GM18511 (cell line): ENCODE measurements around the gene VPS4A.
"Not testable (repeated sequence)": the region's sequence is repeated elsewhere in the genome, so short reads cannot be mapped to it uniquely, and the experiment has no call there.

ENCODE experiments used
- ATAC-seq: cut with Tn5 transposase; IDR thresholded peaks from one replicate; pipeline ENCODE4 v1.9.1; 2021; ENCODE audit warnings: mild to moderate bottlenecking, moderate library complexity; ENCODE audit not compliant: unreplicated experiment

VPS4A gene

DNA sequence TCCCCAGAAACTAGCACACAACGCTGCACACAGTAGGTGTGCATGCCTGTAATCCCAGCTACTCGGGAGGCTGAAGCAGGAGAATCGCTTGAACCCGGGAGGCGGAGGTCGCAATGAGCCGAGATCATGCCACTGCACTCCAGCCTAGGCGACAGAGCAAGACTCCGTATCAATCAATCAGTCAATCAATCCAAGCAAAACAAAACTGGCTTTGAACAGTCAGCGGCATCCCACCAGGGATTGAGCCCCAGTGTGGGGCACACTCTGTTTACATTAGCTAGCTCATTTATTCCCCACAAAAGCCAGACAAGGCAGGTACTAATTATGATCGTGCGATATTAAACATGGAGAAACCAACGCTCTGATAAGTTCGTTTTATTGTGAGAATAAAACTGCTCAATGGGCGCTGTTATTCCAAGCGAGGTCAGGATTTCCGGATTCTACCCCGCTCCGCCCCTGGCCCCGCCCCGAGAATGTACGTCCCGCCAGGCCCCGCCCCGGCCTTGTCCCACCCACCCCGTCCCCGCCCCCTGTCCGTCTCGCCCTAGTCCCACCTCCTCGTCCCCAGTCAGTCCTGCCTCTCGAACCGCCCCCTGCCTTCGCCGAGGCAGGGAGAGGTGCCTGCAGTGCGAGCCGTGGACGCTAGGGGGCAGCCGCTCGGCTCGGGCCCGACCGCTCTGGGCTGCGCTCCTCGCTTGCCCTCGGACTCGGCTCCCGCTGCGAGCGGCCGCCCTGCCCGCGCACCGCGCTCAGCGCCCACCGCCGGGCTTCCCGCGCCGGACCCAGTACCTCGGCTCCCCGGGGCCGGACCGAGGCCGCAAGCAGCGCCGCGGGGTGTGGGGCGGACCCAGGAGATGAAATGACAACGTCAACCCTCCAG, at the start of gene VPS4A:
Gene VPS4A (plus strand): TSS at position 698 of the 880 bp plus-strand sequence. CDS start 162 bp downstream, at position 860.
- peak; percentile 92 for ATAC-seq

DNA sequence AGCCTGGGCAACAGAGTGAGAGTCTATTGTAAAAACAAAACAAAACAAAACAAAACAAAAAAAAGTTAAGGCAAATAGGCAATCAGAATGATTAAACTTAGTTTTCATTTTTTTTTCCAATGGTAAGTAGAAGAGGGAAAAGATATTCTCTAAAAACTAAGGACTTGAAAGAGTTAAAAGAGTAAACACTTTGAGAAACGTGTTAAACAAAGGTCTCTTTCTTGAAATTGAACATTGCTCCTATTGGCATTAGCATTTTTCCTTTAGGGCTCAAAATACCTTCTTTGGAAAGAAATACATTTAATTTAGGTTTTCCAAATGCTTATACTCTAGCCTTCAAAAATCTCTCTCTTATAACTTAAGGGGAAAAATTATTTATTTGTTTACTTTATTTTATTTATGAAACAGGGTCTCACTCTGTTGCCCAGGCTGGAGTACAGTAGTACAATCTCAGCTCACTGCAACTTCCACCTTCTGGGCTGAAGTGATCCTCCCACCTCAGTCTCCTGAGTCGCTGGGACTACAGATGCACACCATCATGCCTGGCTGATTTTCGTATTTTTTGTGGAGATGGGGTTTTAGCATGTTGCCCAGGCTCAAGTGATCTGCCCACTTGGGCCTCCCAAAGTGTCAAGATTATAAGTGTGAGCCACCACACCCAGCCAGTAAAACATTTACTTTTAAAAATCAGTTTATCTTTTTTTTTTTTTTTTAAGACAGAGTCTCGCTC, 44.7 kb upstream of the VPS4A start:
- no peak for ATAC-seq

DNA sequence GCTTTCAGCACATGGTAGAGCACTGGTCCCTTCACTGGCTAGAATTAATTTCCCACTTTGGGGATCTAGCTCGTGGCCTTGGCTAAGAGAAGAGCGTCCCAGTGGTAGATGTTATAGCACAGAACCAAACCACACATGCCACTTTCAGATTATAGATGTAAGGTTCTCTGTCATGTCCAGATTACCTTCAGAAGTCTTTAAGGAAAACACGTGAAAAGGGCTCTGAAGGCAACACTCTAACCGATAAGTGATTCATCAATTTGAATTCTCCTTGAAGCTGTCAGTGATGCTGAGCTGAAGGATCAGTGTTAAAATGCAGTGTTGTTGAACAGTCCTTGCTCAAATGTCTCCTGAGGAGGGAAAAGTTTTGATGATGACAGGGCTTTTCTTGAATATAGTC, 43.5 kb upstream of the VPS4A start:
- ATAC-seq: no peak

DNA sequence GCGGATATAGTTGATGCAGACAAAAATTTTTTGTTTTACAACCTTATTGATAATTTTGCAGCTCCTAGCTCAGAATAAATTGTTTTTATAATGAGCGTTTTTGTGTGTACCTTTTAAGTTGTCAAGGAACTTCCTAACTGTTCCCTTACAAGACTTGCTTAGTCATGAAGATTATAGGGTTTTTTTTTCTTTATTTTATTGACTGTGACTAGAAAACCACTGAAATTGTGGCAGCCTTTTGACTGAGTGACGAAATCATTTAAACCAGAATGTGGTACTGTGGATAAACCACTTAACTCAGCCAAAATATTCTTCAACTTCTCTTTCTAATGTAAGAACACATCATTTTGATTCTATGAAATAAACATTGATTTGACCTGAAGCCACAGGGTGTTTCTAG, 40.8 kb upstream of the VPS4A start:
- no peak for ATAC-seq

DNA sequence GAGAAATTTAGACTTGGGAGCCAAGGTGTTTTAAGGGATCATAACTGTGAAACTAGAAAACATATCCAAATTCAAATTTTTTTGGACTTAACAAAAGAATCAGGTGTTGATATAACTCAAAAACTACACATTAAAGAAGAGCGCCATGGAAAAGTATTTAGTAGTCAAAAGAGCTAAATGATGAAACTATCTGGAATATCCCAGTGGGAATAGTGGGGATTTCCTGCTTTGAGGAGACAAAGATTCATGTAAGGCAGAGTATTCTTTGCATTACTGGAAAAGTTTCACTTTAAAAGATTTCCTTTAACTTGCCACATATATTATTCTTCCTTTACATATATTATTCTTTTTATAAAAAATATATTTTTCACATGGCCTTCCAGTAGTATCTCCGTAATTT, 40.3 kb upstream of the VPS4A start:
- ATAC-seq: no peak

DNA sequence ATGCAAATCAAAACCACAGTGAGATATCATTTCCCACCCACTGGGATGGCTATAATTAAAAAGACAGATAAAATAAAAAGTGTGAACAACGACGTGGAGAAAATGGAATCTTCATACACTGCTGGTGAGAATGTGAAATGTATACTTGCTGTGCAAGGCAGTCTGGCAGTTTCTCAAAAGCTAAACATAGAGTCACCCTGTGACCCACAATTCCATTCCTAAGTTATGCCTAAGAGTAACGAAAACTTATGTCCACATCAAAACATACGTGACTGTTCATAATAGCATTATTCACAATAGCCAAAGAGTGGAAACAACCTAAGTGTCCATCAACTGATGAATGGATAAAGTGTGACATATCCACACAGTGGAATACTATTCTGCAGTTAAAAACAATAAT, 38.1 kb upstream of the VPS4A start:
- ATAC-seq: no peak

DNA sequence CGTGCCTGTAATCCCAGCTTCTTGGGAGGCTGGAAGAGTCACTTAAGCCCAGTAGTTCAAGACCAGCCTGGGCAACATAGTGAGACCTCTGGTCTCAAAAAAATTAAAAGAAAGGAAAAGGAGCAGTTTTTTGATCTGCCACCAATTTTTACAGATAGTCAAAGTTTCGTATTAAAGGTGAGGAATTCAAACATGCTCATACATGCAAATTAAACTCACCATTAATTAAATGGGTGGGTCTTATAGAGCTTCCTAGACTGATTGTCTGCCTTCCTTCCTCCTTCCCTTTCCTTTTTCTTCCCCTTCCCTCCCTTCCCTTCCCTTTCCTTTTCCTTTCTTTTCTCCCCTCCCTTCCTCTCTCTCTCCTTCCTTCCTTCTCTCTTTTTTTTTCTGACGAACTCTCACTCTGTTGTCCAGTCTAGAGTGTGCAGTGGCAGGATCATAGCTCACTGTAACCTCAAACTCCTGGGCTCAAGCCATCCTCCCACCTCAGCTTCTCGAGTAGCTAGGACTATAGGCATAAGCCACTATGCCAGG, 36.4 kb upstream of the VPS4A start:
- ATAC-seq: no peak

DNA sequence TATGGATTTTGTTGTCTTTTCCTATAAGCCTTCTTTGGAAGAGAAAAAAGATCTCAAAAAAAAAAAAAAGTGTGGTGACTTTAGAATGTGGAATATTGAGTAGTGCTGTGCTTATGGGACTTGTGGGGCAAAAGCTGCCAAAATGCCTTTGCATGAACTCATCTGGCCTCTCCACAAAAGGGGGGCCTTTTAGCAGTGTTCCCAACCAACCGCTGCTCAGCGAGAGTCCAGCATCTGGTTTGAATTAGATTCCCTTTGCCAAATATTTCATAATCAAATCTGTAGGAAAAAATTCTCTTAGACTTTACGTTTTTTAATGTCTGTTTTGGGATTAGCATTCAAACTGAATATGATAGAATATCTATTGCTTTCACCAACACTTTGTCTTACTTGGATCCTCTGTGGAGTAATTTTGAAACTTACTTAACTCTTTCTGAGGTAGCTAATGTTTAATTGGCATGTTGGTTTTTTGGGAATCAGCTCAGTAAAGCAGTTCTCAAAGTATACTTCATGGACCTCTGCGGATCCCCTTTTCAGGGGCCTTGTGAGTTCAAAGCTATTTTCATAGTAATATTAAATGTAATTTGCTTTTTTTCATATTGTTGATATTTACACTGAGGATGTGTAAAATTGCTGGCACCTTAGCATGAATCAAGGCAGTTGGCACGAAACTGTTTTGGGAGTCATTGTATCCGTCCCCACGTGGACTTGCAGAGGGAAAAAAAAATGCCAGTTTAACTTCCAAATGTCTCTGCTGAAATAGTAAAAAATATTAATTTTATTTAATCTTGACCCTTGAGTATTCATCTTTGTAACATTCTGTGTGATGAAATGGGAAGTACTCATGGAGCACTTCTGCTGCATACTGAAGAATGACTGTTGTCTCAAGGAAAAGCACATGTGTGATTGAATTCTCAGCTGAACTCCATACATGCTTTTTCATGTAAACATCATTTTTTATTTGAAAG, 34.7 kb upstream of the VPS4A start:
- no peak for ATAC-seq

DNA sequence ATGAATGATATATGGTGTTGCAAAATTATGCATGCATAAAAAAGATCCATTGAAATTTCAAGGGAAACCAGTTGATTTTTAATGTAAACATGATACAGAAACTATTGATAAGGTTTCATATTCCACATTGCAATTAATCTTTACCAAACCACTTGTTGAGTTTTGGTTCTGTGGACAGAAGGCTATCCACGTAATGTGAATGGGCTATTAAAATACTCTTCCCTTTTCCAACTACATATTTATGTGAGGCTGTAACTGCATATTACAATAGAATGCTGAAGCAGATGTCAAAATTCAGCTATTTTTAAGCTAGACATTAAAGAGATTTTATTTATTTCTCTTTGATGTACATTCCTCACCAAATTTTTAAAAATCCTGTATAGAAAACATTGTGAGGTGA, 33.7 kb upstream of the VPS4A start:
- no peak for ATAC-seq

DNA sequence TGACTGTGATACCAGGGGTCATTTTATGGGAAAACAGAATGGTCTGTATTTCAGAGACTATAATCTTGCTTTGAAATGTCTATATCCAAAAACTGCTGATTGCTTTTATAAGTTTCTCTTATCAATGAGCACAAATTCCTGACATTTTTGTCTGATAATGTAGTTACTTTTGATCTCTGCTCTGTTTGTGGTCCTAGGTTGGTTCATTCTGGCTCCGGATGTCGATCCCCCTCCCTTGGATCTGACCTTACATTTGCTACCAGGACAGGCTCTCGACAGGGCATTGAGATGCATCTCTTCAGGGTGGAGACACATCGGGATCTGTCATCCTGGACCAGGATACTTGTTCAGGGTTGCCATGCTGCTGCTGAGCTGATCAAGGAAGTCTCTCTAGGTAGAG, 27.3 kb upstream of the VPS4A start:
- ATAC-seq: no peak

DNA sequence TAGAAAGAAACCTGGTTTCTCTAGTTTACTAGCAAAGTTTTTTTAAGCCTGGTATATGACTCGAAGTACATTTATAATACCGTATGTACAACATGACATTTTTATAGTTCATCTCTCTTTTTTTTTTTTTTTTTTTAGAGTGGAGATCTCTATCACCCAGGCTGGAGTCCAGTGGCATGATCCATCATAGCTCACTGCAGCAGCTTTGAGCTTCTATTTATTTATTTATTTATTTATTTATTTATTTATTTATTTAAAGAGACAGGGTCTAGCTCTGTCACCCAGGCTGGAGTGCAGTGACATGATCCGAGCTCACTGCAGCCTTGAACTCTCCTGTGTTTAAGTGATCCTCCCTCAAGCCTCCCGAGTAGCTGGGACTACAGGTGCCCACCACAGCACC, 25.9 kb upstream of the VPS4A start:
- ATAC-seq: no peak

DNA sequence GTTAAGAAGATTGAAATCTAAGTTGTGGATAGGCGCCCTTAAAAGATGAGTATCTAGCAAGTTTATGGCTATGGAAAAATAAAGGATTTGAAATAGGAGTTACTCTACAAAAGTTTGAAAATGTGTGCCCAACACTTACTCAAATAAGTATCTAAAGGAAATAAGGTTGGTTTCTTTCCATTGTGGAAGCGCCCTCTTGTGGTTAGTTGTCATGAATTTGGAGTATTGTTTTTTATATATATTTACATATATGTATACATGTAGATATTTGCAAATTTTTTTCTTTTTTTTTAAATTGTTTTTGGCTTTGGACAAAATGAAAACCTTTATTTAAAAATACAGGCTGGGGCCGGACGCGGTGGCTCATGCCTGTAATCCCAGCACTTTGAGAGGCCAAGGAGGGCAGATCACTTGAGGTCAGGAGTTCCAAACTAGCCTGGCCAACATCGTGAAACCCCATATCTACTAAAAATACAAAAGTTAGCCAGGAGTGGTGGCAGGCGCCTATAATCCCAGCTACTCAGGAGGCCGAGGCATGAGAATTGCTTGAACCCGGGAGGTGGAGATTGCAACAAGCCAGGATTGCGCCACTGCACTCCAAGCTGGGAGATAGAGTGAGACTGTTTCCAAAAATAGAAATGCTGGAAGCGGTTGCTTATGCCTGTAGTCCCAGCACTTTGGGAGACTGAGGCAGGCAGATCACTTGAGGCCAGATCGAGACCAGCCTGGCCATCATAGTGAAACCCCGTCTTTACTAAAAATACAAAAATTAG, 24.0 kb upstream of the VPS4A start:
- ATAC-seq: no peak

DNA sequence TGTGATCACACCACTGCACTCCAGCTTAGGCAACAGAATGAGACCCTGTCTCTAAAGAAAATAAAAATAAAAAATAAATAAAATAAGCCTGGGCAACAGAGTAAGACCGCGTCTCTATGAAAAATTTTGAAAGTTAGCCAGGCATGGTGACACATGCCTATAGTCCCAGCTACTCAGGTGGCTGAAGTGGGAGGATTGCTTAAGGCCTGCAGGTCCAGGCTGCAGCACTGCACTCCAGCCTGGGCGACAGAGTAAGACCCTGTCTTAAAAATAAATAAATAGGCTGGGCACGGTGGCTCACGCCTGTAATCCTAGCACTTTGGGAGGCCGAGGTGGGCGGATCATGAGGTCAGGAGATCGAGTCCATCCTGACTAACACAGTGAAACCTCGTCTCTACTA, 19.5 kb upstream of the VPS4A start:
- not testable (repeated sequence) for ATAC-seq

DNA sequence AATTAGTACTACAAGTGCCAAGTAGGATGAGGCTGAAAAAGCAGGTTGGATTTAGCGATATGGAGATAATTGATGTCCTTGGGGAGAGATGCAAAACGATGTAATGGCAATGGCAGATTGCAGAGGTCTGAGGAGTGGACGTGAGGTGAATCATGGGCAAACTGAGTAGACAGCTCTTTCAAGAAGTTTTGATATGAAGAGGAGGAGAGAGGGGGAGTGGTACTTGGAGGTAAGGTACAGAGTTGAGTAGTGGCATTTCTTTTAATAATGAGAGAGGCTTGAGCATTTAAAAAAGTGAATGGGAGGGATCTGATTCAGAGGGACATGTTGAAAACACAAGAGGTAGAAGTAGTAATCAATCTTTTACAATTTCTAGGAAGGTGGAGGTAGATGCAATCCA, 17.7 kb upstream of the VPS4A start:
- no peak for ATAC-seq

DNA sequence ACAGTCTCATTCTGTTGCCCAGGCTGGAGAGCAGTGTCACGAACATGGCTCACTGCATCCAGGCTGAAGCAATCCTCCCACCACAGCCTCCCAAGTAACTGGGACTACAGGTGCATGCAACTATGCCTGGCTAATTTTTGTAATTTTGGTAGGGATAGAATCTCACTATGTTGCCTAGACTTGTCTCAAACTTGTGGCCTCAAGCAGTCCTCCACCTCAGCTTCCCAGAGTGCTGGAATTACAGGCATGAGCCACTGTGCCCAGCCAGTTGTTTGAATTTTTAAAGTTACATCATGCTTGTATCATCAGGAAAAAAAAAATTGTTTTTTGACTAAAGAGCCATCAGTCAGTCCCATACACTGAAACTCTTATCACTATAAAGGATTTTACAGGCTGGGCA, 17.1 kb upstream of the VPS4A start:
- no peak for ATAC-seq

DNA sequence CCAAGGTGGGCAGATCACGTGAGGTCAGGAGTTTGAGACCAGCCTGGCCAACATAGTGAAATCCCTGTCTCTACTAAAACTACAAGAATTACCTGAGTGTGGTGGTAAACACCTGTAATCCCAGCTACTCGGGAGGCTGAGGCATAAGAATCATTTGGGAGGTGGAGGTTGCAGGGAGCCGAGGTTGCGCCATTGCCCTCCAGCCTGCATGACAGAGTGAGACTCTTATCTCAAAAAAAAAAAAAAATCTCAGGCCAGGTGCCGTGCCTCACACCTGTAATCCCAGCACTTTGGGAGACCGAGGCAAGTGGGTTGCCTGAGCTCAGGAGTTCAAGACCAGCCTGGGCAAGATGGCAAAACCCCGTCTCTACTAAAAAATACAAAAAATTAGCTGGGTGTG, 14.4 kb upstream of the VPS4A start:
- ATAC-seq: not testable (repeated sequence)

DNA sequence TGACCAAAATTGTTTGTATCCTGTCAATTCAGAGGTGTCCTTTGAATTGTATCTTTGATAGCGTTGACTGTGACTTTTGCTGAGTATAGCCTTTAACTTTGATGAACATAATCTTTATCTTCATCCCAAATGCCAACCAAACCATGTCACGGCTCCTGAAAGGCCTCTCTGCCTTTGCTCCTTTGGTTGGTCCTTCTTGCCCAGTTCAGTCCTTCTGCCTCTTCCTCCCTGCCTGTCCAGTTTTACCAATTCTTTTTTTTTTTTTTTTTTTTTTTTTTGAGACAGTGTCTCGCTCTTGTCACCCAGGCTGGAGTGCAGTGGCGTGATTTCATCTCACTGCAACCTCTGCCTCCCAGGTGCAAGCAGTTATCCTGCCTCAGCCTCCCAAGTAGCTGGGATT, 12.9 kb upstream of the VPS4A start:
- ATAC-seq: no peak

DNA sequence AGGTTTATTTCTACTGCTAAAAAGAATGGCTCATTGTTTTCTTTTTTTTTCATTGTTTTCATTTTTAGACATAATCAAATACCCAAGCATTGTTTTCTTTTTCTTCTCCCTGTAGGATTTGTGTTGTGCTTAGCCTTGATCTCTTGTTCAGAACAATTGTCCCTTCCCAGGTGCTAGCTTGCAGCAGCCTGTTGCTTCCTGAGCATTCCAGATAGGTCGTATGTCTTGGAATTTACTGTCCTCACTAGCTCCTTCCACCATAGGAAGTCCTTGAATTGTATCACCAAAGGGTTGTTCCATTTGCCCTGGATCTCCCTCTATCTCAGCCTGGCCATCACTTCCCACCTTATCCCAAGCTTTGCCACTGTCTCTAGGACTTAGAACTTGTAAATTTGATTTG, 10.0 kb upstream of the VPS4A start:
- no peak for ATAC-seq

DNA sequence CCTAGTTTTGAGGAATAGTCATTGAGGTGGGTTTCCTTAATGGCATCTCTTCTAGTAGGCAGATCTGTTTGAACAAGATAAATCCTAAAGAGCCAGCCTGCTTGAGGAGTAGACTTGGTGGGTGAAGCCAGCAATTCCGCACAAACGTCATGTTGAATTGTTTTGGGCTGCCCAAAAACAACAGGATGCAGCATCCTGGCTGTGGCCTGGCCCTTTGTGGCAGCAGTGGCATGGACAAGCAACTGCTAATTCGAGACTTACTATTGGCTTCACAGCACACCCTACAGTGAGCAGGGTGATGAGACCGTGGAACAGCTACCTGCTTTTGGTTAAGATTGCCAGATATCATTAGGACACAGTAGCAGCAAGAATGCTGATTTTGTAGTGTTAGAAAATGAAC, 9.3 kb upstream of the VPS4A start:
- ATAC-seq: no peak

DNA sequence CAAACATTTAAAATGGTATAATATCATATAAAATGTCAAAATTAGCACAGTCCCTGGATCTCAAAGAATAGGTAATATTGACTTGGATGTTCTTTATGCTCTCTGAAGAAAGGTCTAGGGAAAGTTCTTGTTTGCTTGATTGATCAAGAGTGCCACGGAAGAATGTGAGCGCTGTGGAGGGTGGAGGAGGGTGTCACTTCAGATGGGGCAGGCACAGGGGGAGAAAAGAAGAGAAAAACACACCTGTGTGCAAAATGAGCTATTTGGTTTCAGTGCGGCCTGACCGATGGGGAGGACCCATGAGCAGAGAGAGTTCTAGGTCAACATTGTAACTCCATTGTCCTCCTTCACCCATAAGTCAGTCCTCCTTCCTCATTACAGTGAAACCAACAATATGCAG, 8.8 kb upstream of the VPS4A start:
- no peak for ATAC-seq
